Measurements from ENCODE around the gene KREMEN2. TPM values are rescaled to one million over a fixed set of nuclear protein-coding genes. Genes with fewer than 3 reads are reported as not detected.

Gene KREMEN2
- total RNA-seq, 1 experiment from 2014 or later = 7.5 TPM

DNA sequence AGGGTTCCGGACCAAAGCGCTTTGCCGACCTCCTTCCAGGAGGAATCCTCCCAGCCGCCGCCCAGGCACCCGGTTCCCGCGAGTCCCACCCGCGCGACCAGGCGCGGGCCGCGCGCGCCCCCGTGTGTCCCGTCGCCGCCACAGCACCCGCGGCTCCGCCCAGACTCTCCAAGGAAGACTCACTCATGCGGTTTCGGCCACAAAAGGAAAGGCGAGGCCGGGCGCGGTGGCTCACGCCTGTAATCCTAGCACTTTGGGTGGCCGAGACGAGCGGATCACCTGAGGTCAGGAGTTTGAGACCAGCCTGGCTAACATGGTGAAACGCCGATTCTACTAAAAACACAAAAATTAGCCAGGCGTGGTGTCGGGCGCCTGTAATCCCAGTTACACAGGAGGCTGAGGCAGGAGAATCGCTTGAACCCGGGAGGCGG is 19.6 kb downstream of the KREMEN2 start:
- POLR2A ChIA-PET = interaction anchor here (1.0 to 1.5 kb wide), 2 partner anchors 9 to 24 kb away, joined by 3 to 4 read pairs; no protein-coding TSS in a partner anchor
- no peaks in the 10 kb centered on the region for H3K36me3 Mint-ChIP-seq
- peaks cover 26% of the 10 kb centered on the region for H3K4me1 Mint-ChIP-seq
- 0 out of 2 replicates have a peak overlapping the region, but pooled peaks have one; percentile 53 for H3K27ac Mint-ChIP-seq
- CTCF ChIA-PET = interaction anchor here (0.9 to 3.9 kb wide), 11 partner anchors 12 to 132 kb away, joined by 3 to 43 read pairs (median 5); partner anchors contain the start of gene KREMEN2
- H3K9me3 Mint-ChIP-seq = no peaks in the 10 kb centered on the region
- TF ChIP-seq, protein P1, sequence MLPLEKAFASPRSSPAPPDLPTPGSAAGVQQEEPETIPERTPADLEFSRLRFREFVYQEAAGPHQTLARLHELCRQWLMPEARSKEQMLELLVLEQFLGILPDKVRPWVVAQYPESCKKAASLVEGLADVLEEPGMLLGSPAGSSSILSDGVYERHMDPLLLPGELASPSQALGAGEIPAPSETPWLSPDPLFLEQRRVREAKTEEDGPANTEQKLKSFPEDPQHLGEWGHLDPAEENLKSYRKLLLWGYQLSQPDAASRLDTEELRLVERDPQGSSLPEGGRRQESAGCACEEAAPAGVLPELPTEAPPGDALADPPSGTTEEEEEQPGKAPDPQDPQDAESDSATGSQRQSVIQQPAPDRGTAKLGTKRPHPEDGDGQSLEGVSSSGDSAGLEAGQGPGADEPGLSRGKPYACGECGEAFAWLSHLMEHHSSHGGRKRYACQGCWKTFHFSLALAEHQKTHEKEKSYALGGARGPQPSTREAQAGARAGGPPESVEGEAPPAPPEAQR (CRISPR knock-in tag; IDR thresholded peaks at IDR 0.05) = no peak
- TF ChIP-seq FOXJ3 (CRISPR knock-in tag; IDR thresholded peaks at IDR 0.05; ENCODE audit: borderline replicate concordance) (no peak), SMAD4 (CRISPR knock-in tag; IDR thresholded peaks at IDR 0.05) (no peak), ETV6 (CRISPR knock-in tag; IDR thresholded peaks at IDR 0.05) (peak; percentile 60; the same call in 1 of the 2 replicates), SP1 (CRISPR knock-in tag; conservative IDR thresholded peaks at IDR 0.05) (peak; percentile 42; the same call in 1 of the 2 replicates), TEAD1 (CRISPR knock-in tag; IDR thresholded peaks at IDR 0.05) (no peak), ZNF671 (CRISPR knock-in tag; IDR thresholded peaks at IDR 0.05) (no peak), FOXK1 (CRISPR knock-in tag; IDR thresholded peaks at IDR 0.05) (0 out of 2 replicates have a peak, but pooled peaks have one; percentile 17)
- TF ChIP-seq, protein P2, sequence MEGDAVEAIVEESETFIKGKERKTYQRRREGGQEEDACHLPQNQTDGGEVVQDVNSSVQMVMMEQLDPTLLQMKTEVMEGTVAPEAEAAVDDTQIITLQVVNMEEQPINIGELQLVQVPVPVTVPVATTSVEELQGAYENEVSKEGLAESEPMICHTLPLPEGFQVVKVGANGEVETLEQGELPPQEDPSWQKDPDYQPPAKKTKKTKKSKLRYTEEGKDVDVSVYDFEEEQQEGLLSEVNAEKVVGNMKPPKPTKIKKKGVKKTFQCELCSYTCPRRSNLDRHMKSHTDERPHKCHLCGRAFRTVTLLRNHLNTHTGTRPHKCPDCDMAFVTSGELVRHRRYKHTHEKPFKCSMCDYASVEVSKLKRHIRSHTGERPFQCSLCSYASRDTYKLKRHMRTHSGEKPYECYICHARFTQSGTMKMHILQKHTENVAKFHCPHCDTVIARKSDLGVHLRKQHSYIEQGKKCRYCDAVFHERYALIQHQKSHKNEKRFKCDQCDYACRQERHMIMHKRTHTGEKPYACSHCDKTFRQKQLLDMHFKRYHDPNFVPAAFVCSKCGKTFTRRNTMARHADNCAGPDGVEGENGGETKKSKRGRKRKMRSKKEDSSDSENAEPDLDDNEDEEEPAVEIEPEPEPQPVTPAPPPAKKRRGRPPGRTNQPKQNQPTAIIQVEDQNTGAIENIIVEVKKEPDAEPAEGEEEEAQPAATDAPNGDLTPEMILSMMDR (IDR thresholded peaks at IDR 0.05) = peak; percentile 85
- TF ChIP-seq, protein P3, sequence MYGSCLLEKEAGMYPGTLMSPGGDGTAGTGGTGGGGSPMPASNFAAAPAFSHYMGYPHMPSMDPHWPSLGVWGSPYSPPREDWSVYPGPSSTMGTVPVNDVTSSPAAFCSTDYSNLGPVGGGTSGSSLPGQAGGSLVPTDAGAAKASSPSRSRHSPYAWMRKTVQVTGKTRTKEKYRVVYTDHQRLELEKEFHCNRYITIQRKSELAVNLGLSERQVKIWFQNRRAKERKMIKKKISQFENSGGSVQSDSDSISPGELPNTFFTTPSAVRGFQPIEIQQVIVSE (CRISPR knock-in tag; IDR thresholded peaks at IDR 0.05; ENCODE audit: borderline replicate concordance) = no peak
- TF ChIP-seq, protein P4, sequence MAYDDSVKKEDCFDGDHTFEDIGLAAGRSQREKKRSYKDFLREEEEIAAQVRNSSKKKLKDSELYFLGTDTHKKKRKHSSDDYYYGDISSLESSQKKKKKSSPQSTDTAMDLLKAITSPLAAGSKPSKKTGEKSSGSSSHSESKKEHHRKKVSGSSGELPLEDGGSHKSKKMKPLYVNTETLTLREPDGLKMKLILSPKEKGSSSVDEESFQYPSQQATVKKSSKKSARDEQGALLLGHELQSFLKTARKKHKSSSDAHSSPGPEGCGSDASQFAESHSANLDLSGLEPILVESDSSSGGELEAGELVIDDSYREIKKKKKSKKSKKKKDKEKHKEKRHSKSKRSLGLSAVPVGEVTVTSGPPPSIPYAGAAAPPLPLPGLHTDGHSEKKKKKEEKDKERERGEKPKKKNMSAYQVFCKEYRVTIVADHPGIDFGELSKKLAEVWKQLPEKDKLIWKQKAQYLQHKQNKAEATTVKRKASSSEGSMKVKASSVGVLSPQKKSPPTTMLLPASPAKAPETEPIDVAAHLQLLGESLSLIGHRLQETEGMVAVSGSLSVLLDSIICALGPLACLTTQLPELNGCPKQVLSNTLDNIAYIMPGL (CRISPR knock-in tag; IDR thresholded peaks at IDR 0.05) = peak; percentile 57; the same call in 1 of the 2 replicates
- TF ChIP-seq, protein P5, sequence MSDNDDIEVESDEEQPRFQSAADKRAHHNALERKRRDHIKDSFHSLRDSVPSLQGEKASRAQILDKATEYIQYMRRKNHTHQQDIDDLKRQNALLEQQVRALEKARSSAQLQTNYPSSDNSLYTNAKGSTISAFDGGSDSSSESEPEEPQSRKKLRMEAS (CRISPR knock-in tag; IDR thresholded peaks at IDR 0.05) = peak; percentile 40; the same call in 1 of the 2 replicates
- ATAC-seq = peak; percentile 31
- H3K27me3 Mint-ChIP-seq (ENCODE audit: low read depth) = peaks cover 6% of the 10 kb centered on the region; the same call in 1 of the 2 replicates
- DNase-seq (ENCODE audit: low spot score) = peak; percentile 92
- H3K4me3 Mint-ChIP-seq = peak overlapping the region; percentile 45

DNA sequence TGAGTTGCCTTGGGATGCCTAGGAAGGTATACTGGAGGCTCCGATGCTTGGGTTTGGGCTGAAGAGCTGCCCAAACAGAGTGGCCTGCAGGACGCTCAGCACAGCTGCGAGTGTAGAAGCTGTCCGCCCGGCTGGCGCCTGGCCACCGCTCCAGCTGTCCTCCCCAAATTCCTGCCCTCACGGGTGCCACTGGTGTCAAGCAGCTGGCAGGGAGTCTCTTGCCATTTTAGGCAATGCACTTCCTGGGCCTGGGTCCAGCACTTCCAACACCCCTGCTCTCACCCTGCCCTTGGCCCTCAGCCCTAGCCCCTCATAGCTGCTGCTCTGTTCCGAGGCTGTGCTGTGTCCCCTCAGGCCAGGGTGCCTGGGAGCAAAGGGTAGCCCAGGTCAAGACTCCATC is 21.4 kb downstream of the KREMEN2 start:
- no peak overlapping the region for H3K27ac Mint-ChIP-seq
- ChIA-PET CTCF (interaction anchor here (0.9 to 2.0 kb wide), 5 partner anchors 15 to 74 kb away, joined by 3 to 8 read pairs (median 3); no protein-coding TSS in a partner anchor), POLR2A (no interaction called here)
- no peaks in the 10 kb centered on the region for H3K9me3 Mint-ChIP-seq
- no peak for DNase-seq (ENCODE audit: low spot score)
- peaks cover 6% of the 10 kb centered on the region; the same call in 1 of the 2 replicates for H3K27me3 Mint-ChIP-seq (ENCODE audit: low read depth)
- H3K36me3 Mint-ChIP-seq = no peaks in the 10 kb centered on the region
- ATAC-seq = no peak
- H3K4me3 Mint-ChIP-seq = no peak overlapping the region
- peaks cover 39% of the 10 kb centered on the region for H3K4me1 Mint-ChIP-seq
- TF ChIP-seq, protein P6, sequence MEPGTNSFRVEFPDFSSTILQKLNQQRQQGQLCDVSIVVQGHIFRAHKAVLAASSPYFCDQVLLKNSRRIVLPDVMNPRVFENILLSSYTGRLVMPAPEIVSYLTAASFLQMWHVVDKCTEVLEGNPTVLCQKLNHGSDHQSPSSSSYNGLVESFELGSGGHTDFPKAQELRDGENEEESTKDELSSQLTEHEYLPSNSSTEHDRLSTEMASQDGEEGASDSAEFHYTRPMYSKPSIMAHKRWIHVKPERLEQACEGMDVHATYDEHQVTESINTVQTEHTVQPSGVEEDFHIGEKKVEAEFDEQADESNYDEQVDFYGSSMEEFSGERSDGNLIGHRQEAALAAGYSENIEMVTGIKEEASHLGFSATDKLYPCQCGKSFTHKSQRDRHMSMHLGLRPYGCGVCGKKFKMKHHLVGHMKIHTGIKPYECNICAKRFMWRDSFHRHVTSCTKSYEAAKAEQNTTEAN (CRISPR knock-in tag; IDR thresholded peaks at IDR 0.05) = no peak
- TF ChIP-seq, protein P7, sequence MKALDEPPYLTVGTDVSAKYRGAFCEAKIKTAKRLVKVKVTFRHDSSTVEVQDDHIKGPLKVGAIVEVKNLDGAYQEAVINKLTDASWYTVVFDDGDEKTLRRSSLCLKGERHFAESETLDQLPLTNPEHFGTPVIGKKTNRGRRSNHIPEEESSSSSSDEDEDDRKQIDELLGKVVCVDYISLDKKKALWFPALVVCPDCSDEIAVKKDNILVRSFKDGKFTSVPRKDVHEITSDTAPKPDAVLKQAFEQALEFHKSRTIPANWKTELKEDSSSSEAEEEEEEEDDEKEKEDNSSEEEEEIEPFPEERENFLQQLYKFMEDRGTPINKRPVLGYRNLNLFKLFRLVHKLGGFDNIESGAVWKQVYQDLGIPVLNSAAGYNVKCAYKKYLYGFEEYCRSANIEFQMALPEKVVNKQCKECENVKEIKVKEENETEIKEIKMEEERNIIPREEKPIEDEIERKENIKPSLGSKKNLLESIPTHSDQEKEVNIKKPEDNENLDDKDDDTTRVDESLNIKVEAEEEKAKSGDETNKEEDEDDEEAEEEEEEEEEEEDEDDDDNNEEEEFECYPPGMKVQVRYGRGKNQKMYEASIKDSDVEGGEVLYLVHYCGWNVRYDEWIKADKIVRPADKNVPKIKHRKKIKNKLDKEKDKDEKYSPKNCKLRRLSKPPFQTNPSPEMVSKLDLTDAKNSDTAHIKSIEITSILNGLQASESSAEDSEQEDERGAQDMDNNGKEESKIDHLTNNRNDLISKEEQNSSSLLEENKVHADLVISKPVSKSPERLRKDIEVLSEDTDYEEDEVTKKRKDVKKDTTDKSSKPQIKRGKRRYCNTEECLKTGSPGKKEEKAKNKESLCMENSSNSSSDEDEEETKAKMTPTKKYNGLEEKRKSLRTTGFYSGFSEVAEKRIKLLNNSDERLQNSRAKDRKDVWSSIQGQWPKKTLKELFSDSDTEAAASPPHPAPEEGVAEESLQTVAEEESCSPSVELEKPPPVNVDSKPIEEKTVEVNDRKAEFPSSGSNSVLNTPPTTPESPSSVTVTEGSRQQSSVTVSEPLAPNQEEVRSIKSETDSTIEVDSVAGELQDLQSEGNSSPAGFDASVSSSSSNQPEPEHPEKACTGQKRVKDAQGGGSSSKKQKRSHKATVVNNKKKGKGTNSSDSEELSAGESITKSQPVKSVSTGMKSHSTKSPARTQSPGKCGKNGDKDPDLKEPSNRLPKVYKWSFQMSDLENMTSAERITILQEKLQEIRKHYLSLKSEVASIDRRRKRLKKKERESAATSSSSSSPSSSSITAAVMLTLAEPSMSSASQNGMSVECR (CRISPR knock-in tag; IDR thresholded peaks at IDR 0.05; ENCODE audit: borderline replicate concordance) = no peak
- TF ChIP-seq, protein P2 (IDR thresholded peaks at IDR 0.05) = no peak
- no peak for TF ChIP-seq ATF1 (CRISPR knock-in tag; IDR thresholded peaks at IDR 0.05)
- TF ChIP-seq TCF7 (CRISPR knock-in tag; IDR thresholded peaks at IDR 0.05; ENCODE audit: low read depth) = no peak
- TF ChIP-seq, protein P8, sequence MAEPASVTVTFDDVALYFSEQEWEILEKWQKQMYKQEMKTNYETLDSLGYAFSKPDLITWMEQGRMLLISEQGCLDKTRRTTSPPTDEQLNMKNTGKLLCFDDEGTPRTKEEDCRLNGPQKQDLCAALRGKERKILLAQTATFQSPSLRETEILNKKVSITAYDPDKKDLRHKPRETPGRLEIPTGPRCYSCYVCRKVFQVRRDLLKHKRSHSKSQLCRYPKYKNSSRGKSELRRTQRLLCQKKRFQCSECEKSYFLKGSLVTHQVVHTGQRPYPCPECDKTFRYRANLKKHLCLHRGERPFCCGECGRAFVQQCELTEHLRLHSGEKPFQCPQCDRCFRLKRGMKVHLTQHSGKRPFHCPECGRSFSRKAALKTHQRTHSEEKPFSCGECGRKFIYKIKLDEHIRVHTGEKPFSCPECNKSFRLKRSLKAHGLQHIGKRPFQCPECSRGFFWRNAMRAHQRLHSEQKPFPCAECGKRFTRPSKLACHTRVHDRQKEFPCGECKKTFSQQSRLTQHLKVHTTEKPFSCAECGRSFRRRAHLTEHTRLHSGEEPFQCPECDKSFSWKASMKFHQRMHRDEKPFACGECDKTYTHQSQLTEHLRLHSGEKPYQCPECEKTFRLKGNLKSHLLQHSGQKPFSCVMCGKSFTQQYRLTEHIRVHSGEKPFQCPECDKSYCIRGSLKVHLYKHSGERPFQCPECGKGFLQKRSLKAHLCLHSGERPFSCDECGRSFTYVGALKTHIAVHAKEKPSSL (CRISPR knock-in tag; conservative IDR thresholded peaks at IDR 0.05) = no peak
